Vagina (tissue), 2 donors: ENCODE results near the gene SLC16A10.
"Not testable (repeated sequence)": the region's sequence is repeated elsewhere in the genome, so short reads cannot be mapped to it uniquely, and the experiment has no call there.

Experiments
- CTCF ChIP-seq, 3 experiments: fragments of 450-650 bp in 2 of 3; fragments of 200-600 bp in 1 of 3; sonication (generic) in 1 of 3; IDR thresholded peaks; one replicate each; pipeline ENCODE4 v1.5.1; 2017 to 2019; ENCODE audit warnings: antibody characterized with exemption in 3 of 3, mild to moderate bottlenecking in 2 of 3, moderate library complexity in 2 of 3
- POLR2A ChIP-seq, 2 donors: fragments of 450-650 bp; IDR thresholded peaks; one replicate each; pipeline ENCODE4 v1.6.1; 2017; ENCODE audit warnings: antibody characterized with exemption in 2 of 2, mild to moderate bottlenecking in 2 of 2, moderate library complexity in 2 of 2
- POLR2AphosphoS5 ChIP-seq, 2 donors: sonication (generic); formaldehyde crosslinking; IDR thresholded peaks; one replicate each; pipeline ENCODE4 v1.9.0; 2017; ENCODE audit warnings: antibody characterized with exemption in 2 of 2, mild to moderate bottlenecking in 2 of 2, low read depth in 1 of 2; ENCODE audit not compliant: insufficient read depth in 1 of 2

GRCh38 chr6:111061985-111062384 is 25.3 kb upstream of the SLC16A10 start:
- TF ChIP-seq CTCF (IDR thresholded peaks at IDR 0.05); POLR2A (IDR thresholded peaks at IDR 0.05); POLR2AphosphoS5 (IDR thresholded peaks at IDR 0.05; ENCODE audit: insufficient read depth in 1 of 2, low read depth in 1 of 2): not testable (repeated sequence)
